Mesendoderm (in vitro differentiated cells): ENCODE data around the gene SNRNP27.

Experiments
- DNase-seq: peaks from one replicate; pipeline ENCODE4 v3.0.0; 2013
- H2AK5ac ChIP-seq: 2 replicates; pipeline ENCODE4 v1.6.1; 2013; ENCODE audit warnings: low read length, inconsistent platforms
- H2BK120ac ChIP-seq: 2 replicates; pipeline ENCODE4 v1.6.1; 2013; ENCODE audit warnings: low read depth, mild to moderate bottlenecking, low read length, moderate library complexity, mixed read lengths
- H2BK15ac ChIP-seq: replicated peaks from 2 replicates; pipeline ENCODE4 v1.6.1; 2013; ENCODE audit warnings: low read depth, mild to moderate bottlenecking, moderate library complexity
- H2BK5ac ChIP-seq: 2 replicates; pipeline ENCODE4 v1.6.1; 2013; ENCODE audit warnings: low read length, inconsistent platforms
- H3K18ac ChIP-seq: 2 replicates; pipeline ENCODE4 v1.6.1; 2013; ENCODE audit warnings: mild to moderate bottlenecking, low read length, mixed read lengths
- H3K23ac ChIP-seq: one replicate; pipeline ENCODE4 v1.6.1; 2013; ENCODE audit warnings: low read length
- H3K27ac ChIP-seq: 2 replicates; pipeline ENCODE4 v1.5.1; 2013; ENCODE audit warnings: low read depth, mild to moderate bottlenecking, inconsistent platforms, low read length, moderate library complexity
- H3K27me3 ChIP-seq: 2 replicates; pipeline ENCODE4 v1.6.1; 2013; ENCODE audit warnings: low read length, control low read depth, mild to moderate bottlenecking, inconsistent platforms; ENCODE audit not compliant: insufficient read depth, poor library complexity
- H3K36me3 ChIP-seq: 2 replicates; pipeline ENCODE4 v1.6.1; 2013; ENCODE audit warnings: low read length, inconsistent platforms; ENCODE audit not compliant: control insufficient read depth, insufficient read depth
- H3K4ac ChIP-seq: one replicate; pipeline ENCODE4 v1.6.1; 2013; ENCODE audit warnings: low read depth, mild to moderate bottlenecking, low read length, moderate library complexity
- H3K4me1 ChIP-seq: 2 replicates; pipeline ENCODE4 v1.6.1; 2013; ENCODE audit warnings: low read depth, low read length, inconsistent platforms; ENCODE audit not compliant: control insufficient read depth
- H3K4me2 ChIP-seq: 2 replicates; pipeline ENCODE4 v1.6.1; 2013; ENCODE audit warnings: low read length
- H3K4me3 ChIP-seq: 2 replicates; pipeline ENCODE4 v1.5.1; 2013; ENCODE audit warnings: mild to moderate bottlenecking, low read length
- H3K56ac ChIP-seq: one replicate; pipeline ENCODE4 v1.6.1; 2013; ENCODE audit warnings: low read length
- H3K79me1 ChIP-seq: 2 replicates; pipeline ENCODE4 v1.6.1; 2013; ENCODE audit warnings: low read length, inconsistent platforms
- H3K79me2 ChIP-seq: 2 replicates; pipeline ENCODE4 v1.6.1; 2013; ENCODE audit warnings: mild to moderate bottlenecking, low read length; ENCODE audit not compliant: control insufficient read depth, insufficient read depth
- H3K9ac ChIP-seq: 2 replicates; pipeline ENCODE4 v1.6.1; 2013; ENCODE audit warnings: low read length, inconsistent platforms
- H4K5ac ChIP-seq: one replicate; pipeline ENCODE4 v1.6.1; 2013; ENCODE audit warnings: low read length
- H4K8ac ChIP-seq: one replicate; pipeline ENCODE4 v1.6.1; 2013; ENCODE audit warnings: low read depth, mild to moderate bottlenecking, control low read depth, low read length, moderate library complexity
- WGBS: extraction: QIAGEN DNeasy Blood & Tissue Kit; methylation state at CpG from one replicate; pipeline ENCODE4 v1.1.7; 2013; ENCODE audit warnings: low lambda C conversion rate, missing lambda C conversion rate; ENCODE audit not compliant: insufficient coverage; ENCODE audit errors: extremely low coverage; 5-methylcytosine and 5-hydroxymethylcytosine counted together

Gene SNRNP27

GRCh38 chr2:69945941-69946340, 52.2 kb downstream of the SNRNP27 start:
- Histone ChIP-seq H3K9ac (no peak overlapping the region), H3K4me3 (no peak overlapping the region), H3K4me2 (no peak overlapping the region), H3K79me1 (no peaks in the 10 kb centered on the region), H3K27ac (no peak overlapping the region), H2BK15ac (no peak overlapping the region), H4K8ac (no peak overlapping the region), H3K4ac (no peak overlapping the region), H3K18ac (no peak overlapping the region), H2BK120ac (no peak overlapping the region), H3K56ac (no peak overlapping the region), H3K27me3 (no peaks in the 10 kb centered on the region), H3K23ac (no peak overlapping the region), H2BK5ac (no peak overlapping the region), H3K4me1 (no peaks in the 10 kb centered on the region), H2AK5ac (no peak overlapping the region), H3K79me2 (no peaks in the 10 kb centered on the region), H4K5ac (no peak overlapping the region), H3K36me3 (no peaks in the 10 kb centered on the region)
- no CpG with 5 or more reads among the region's 8 CpGs for WGBS
- DNase-seq = no peak

GRCh38 chr2:69946351-69947324, 52.9 kb downstream of the SNRNP27 start:
- no peak overlapping the region for H3K9ac ChIP-seq
- H3K27me3 ChIP-seq = no peaks in the 10 kb centered on the region
- no peak overlapping the region for H3K23ac ChIP-seq
- WGBS = no CpG with 5 or more reads among the region's 13 CpGs
- no peaks in the 10 kb centered on the region for H3K4me1 ChIP-seq
- no peaks in the 10 kb centered on the region for H3K79me2 ChIP-seq
- no peak overlapping the region for H4K8ac ChIP-seq
- no peaks in the 10 kb centered on the region for H3K79me1 ChIP-seq
- H3K36me3 ChIP-seq = no peaks in the 10 kb centered on the region
- no peak overlapping the region for H2BK5ac ChIP-seq
- H3K4me3 ChIP-seq = no peak overlapping the region
- no peak for DNase-seq
- H2AK5ac ChIP-seq = no peak overlapping the region
- no peak overlapping the region for H2BK15ac ChIP-seq
- H3K4ac ChIP-seq = no peak overlapping the region
- no peak overlapping the region for H3K27ac ChIP-seq
- H4K5ac ChIP-seq = no peak overlapping the region
- H3K56ac ChIP-seq = no peak overlapping the region
- no peak overlapping the region for H2BK120ac ChIP-seq
- H3K18ac ChIP-seq = no peak overlapping the region
- no peak overlapping the region for H3K4me2 ChIP-seq

GRCh38 chr2:69947325-69947931, 53.7 kb downstream of the SNRNP27 start:
- H3K56ac ChIP-seq = no peak overlapping the region
- H4K8ac ChIP-seq = no peak overlapping the region
- no peak overlapping the region for H3K4ac ChIP-seq
- DNase-seq = no peak
- no peak overlapping the region for H4K5ac ChIP-seq
- no peaks in the 10 kb centered on the region for H3K36me3 ChIP-seq
- H3K4me2 ChIP-seq = no peak overlapping the region
- H2BK5ac ChIP-seq = no peak overlapping the region
- WGBS = 100% methylated on average over 1 of the region's 4 CpGs
- no peak overlapping the region for H3K27ac ChIP-seq
- H3K4me3 ChIP-seq = no peak overlapping the region
- H2BK15ac ChIP-seq = no peak overlapping the region
- no peak overlapping the region for H3K18ac ChIP-seq
- no peaks in the 10 kb centered on the region for H3K4me1 ChIP-seq
- no peak overlapping the region for H3K9ac ChIP-seq
- no peaks in the 10 kb centered on the region for H3K79me2 ChIP-seq
- no peak overlapping the region for H2BK120ac ChIP-seq
- no peaks in the 10 kb centered on the region for H3K27me3 ChIP-seq
- no peak overlapping the region for H2AK5ac ChIP-seq
- H3K23ac ChIP-seq = no peak overlapping the region
- H3K79me1 ChIP-seq = no peaks in the 10 kb centered on the region

DNA sequence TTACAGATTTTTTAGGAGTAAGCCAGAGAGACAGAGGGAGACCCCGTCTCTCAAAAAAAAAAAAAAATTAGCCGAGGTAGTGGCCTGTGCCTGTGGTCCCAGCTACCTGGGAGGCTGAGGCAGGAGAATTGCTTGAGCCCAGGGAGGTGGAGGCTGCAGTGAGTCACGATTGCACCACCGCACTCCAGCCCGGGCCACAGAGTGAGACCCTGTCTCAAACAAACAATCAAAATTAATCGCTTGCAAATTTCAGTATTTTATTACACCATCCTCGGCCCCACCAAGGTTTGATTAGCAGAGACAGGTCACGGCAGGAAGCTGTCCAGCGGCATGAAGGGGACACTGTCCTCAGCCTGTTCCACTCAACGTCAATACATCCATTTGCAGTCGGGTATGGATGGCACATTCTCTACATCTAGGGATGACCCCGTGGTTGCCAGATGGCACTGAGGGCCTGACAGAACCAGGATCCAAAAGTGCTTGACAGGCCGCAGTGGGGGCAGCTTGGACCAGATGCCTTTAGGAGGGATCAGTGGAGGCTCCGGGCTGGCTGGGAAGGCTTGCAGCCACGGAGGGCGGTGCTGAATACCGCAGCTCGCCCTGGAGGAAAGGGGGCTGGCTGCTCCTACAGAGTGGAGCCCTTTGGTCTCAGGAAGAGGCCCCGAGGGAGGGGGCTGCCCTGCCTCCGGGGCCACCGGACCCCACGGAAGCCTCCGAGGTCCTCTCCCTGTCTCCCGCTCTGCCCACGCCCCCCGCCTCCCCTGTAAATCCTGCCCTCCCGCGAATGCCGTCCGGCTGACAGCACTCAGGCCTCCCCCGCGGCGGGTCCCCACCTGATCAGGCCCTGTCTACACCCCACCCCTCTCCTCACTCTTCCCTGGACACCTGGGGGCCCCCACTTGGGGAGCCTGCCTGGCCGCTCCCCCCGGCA, 54.5 kb downstream of the SNRNP27 start:
- Histone ChIP-seq H3K79me2 (no peaks in the 10 kb centered on the region), H2BK5ac (no peak overlapping the region), H3K18ac (no peak overlapping the region), H3K4me3 (no peak overlapping the region), H3K4me2 (no peak overlapping the region), H2BK120ac (no peak overlapping the region), H3K36me3 (no peaks in the 10 kb centered on the region), H3K79me1 (no peaks in the 10 kb centered on the region), H3K27me3 (no peaks in the 10 kb centered on the region), H2BK15ac (no peak overlapping the region), H2AK5ac (no peak overlapping the region), H3K23ac (no peak overlapping the region), H3K9ac (no peak overlapping the region), H3K27ac (no peak overlapping the region), H4K5ac (no peak overlapping the region), H3K4me1 (no peaks in the 10 kb centered on the region), H3K56ac (no peak overlapping the region), H4K8ac (no peak overlapping the region), H3K4ac (no peak overlapping the region)
- no peak for DNase-seq
- WGBS = no CpG with 5 or more reads among the region's 35 CpGs

DNA sequence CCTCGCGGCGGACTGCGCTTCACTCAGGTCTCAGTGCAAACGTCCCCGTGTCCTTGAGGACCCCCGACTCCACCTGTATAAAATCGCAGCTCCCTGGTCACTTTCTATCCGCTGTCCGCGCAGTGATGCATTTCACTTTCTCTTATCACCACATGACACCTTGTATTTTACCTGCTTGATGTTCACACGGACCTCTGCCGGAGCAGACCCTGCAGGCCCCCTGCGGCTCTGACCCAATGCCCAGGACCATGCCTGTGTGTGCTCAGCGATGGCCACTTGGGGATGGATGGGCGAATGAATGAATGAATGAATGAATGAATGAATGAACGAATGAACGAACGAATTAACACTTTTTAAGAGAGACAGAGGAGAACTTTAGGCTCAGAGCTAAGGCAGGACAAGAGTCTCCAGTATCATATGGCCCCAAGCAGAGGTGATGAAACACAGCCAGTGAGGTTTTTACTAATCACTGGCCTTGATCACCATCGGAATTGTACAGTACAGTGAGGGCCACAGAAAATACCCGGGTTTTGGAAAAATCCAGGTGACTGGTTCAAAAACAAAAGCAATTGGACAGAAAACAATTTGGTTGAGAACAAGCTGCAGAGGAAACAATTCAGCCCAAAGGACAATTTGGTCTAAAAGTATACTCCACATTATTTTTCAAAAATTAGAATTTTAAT, 55.3 kb downstream of the SNRNP27 start:
- no CpG with 5 or more reads among the region's 21 CpGs for WGBS
- Histone ChIP-seq H3K4ac (no peak overlapping the region), H2AK5ac (no peak overlapping the region), H3K79me1 (no peaks in the 10 kb centered on the region), H4K8ac (no peak overlapping the region), H3K27ac (no peak overlapping the region), H4K5ac (no peak overlapping the region), H3K4me2 (no peak overlapping the region), H3K4me1 (no peaks in the 10 kb centered on the region), H2BK5ac (no peak overlapping the region), H3K56ac (no peak overlapping the region), H3K18ac (no peak overlapping the region), H3K36me3 (no peaks in the 10 kb centered on the region), H3K27me3 (no peaks in the 10 kb centered on the region), H3K23ac (no peak overlapping the region), H2BK15ac (no peak overlapping the region), H3K9ac (no peak overlapping the region), H2BK120ac (no peak overlapping the region), H3K4me3 (no peak overlapping the region), H3K79me2 (no peaks in the 10 kb centered on the region)
- DNase-seq = no peak
